Renal cortical epithelial cell (primary cell): ENCODE results near the gene LARGE1. TPM values are rescaled to one million over a fixed set of nuclear protein-coding genes. Genes with fewer than 3 reads are reported as not detected.

Source experiments
- DNase-seq: peaks from one replicate; pipeline ENCODE4 v3.0.0-alpha.2; 2011; ENCODE audit warnings: low read depth
- total RNA-seq: library from RNA; depleted of rRNA; stranded (reverse); fragments of >200 nt; gene quantifications from 2 replicates; pipeline ENCODE4 v1.2.3, GENCODE V29; 2014

LARGE1 gene
- total RNA-seq, 1 donor from 2014 or later = 20.6 TPM

DNA sequence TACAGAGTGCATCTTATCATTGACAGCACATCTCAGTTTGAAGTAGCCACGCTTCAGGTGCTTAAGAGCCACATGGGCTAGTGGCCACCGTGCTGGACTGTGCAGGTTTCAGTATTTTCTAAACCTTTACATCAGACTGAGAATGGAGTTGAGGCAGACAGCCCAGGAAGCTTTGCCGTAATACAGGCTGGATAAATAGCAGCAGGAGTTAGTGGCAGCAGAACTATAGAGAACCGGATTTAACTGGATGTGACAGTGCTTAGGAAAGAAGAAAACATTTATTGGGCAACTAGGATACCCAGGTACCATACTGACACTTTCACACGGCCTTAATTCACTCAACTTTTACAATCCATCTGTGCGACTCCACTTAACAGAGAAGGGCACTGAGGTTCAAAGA is 145.5 kb downstream of the LARGE1 start:
- no peak for DNase-seq

DNA sequence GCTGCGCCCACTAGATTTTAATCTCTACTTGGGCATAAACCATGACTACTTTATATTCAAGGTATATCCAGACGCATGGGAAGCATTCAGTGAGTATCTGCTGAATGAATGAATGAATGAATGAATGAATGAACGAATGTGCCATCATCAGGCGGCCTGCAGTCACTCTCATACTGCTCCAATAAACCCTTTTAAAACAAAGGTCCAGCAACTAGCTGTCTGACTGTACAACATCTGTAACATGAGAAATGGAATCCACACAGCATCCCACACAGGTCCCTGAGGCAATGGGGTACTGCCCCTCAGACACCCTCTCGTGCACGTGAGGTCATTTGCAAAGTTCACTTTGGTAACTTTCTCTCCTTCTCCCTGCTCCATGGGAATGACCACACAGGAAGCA is 147.5 kb downstream of the LARGE1 start:
- DNase-seq = no peak

DNA sequence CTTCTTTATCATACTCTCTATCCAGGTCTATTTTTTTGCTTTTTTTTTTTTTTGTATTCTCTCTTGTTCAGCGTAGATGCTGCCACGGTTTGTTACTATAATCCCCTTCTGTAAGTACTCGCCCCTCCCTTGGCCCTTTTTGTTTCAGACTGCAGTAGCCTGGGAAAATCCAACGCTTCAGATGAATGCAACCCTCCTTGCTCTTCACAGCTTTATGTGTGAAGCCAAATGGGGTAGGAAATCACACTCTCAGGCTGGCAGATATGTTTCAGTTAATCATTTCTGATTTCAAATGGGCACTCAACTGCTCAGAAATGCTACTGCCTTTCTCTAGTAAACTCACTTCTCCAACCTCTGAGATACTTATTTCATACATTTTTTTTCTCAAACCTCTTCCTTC is 149.1 kb downstream of the LARGE1 start:
- peak; percentile 11 for DNase-seq

- no peak for DNase-seq
Measured at GRCh38 chr22:33770723-33771122, 149.6 kb downstream of the LARGE1 start.

GRCh38 chr22:33766091-33766490 is 154.2 kb downstream of the LARGE1 start:
- no peak for DNase-seq

DNA sequence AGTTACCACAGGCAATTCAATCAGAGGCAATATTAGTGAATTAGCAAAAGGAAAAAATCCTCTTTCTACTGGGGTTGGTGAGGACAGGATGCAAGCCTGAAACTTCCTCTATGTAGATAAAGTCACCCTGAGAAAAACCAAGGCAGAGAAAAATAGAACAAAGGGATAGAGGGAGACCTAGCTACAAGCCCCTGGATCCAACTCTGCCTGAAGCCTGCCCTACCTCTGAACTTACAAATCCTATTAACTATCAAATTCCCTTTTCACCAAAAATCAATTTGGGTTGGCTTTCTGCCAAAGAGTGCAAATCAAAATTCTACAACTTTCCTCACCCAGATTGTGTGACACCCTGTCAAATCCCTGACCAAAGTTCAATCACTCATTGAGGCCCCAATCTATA is 161.3 kb downstream of the LARGE1 start:
- DNase-seq = no peak

DNA sequence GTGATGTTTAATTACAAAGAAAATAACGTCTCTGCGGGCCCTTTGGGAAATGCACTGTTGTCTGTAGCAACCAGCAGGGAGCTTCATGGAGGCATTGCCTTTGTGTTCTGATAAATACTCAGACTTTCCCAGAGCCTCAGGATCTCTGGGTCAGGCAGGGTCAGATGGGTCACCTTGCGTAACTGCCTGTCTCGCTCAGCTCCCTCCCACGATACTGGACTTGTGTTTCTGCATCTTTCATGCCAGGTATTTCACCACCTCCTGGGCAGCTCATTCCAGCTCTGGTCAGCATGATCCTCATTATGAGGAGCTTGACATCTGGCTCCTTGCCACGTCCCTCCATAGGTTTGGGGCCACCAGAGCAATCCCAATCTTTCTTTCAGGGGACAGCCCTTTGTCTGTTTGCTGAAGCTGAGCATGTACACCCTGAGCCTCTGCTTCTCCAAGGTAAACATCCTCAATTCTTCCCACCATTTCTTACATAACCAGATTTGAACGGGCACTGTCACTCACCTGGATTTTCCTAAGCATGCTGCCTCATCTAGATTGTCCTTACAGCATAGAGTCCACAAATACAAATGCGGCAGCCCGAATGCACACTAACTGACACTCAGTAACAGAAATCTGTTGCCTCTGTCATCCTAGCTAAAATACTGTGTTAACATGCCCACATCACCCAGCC is 162.3 kb downstream of the LARGE1 start:
- no peak for DNase-seq

GRCh38 chr22:33757041-33757801 is 163.1 kb downstream of the LARGE1 start:
- no peak for DNase-seq

GRCh38 chr22:33756508-33756949 is 163.7 kb downstream of the LARGE1 start:
- no peak for DNase-seq

DNA sequence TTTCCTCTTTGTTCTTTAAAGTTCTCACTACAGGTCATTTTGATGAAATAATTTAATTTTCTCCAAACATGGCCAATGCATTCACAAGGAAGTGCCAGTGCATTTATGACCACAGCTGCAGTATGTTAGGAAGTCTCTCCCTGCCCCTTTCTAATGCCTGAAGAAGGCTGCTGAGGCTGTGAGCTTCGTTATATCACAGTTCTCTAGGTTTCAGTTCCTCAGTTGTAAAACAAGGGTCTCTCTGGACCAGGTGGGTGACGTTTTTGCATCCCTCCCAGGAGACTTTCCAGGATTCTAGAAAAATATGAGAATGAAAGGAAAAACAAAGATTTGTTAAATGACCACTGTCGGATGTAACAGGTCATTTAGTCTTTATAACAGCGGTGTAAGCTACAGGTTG is 171.6 kb downstream of the LARGE1 start:
- DNase-seq = no peak

DNA sequence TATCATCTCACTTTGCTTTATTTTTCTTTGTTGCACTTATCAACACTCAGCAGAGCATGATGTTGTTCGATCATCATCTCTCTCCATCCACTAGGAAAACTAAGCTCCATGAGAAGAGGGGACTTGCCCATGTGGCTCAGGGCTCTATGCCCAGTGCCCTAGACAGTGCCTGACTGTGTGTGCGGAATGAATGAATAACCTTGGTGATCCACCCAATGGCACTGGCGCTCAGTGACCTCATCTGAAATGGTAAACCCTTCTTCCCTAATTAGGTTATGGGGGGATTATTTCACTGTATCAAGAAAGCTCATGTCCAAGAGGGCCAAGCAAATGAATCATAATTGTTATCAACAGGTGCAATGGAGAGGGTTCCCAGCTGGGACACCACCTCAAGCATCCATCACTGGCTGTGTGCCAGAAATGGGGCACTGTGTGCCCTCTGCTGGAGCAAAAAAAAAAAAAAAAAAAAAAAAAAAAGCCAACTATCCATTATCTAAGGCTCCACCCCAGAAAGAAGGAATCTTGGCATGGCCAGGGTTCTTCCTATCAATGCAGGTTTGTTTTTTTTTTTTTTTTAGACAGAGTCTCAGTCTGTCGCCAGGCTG is 172.6 kb downstream of the LARGE1 start:
- DNase-seq = no peak

GRCh38 chr22:33747029-33747428 is 173.2 kb downstream of the LARGE1 start:
- DNase-seq = no peak

- peak; percentile 53 for DNase-seq
Measured at GRCh38 chr22:33746501-33746928, 173.8 kb downstream of the LARGE1 start.

DNA sequence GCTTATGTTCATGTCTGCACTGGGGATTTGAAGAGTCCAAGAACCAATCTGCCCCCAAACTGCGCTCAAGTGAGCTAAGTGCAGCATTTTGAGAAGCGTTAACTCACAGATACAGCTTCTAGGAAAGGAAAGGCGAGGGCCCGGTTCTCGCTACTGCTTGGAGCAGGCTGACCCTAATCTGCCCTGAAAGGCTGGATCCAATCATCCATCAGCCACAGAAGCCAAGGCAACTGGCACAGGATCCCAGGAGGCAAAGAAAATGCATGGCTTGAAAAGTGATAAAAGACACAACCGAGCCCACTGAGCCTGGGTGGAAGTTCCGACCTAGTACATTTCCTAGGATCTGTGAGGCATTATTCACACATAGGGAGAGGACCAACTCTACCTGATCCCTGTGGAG is 174.8 kb downstream of the LARGE1 start:
- DNase-seq = no peak

GRCh38 chr22:33743756-33744155 is 176.5 kb downstream of the LARGE1 start:
- no peak for DNase-seq

DNA sequence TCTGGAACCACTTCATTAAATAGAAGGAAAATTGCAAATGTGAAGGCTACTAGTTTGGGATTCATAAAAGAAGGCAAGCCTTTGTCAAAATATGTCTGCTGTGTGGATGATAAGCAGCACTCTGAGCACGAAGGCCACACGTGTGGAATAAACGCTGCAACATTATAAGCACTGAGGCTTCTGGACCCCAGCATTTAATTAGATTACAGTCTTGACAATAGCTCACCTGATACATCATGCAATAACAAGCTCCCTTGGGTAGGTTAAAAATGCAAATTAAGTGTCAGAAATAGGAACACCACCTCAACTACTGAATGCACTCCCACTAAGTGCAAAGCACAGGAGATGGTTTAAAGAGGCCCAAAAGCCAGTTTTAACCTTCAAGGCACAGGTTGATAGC is 179.3 kb downstream of the LARGE1 start:
- no peak for DNase-seq

GRCh38 chr22:33739516-33739915 is 180.8 kb downstream of the LARGE1 start:
- DNase-seq = no peak

GRCh38 chr22:33737662-33738061 is 182.6 kb downstream of the LARGE1 start:
- no peak for DNase-seq

- DNase-seq = no peak
Measured at GRCh38 chr22:33735978-33736377, 184.3 kb downstream of the LARGE1 start.

DNA sequence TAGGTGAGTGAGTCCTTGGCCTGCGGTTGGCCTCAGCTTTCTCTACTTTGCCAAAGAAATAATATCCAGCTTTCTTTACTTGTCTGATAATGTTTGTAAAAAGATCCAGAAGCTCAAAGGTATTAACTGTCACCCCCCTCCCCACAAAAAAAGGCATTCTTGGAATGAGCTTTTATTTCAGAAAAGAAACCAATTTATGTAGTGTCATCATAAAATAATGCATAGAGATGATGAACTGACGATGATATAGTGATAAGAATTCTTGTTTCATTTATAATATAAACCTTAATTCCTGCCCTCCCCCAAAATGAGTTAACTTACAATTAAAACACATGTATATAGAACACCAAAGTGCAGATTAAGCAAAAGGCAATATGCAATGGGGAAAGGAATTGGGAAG is 191.4 kb downstream of the LARGE1 start:
- DNase-seq = no peak

GRCh38 chr22:33726294-33726734 is 194.0 kb downstream of the LARGE1 start:
- no peak for DNase-seq

GRCh38 chr22:33723915-33724314 is 196.4 kb downstream of the LARGE1 start:
- no peak for DNase-seq

- DNase-seq = no peak
Measured at GRCh38 chr22:33722816-33723215, 197.5 kb downstream of the LARGE1 start.
